HEK293 (cell line): ENCODE data around the gene CRTC2.
A peak's percentile ranks its signal among the peaks of the same experiment; 100 is the strongest.

Source experiments
- FEZF1 ChIP-seq: fragments of 450-650 bp; formaldehyde crosslinking; IDR thresholded peaks from 2 replicates; pipeline ENCODE4 v1.5.1; 2016; ENCODE audit warnings: missing biosample characterization, missing genetic modification characterization
- GLIS2 ChIP-seq: fragments of 450-650 bp; formaldehyde crosslinking; IDR thresholded peaks from 2 replicates; pipeline ENCODE4 v1.5.1; 2016; ENCODE audit warnings: missing biosample characterization, missing genetic modification characterization
- IKZF3 ChIP-seq: fragments of 450-650 bp; IDR thresholded peaks from 2 replicates; pipeline ENCODE4 v1.5.0; 2018; ENCODE audit warnings: missing biosample characterization, mild to moderate bottlenecking, missing genetic modification characterization, moderate library complexity
- KLF9 ChIP-seq: fragments of 450-650 bp; formaldehyde crosslinking; IDR thresholded peaks from 2 replicates; pipeline ENCODE4 v1.5.1; 2016; ENCODE audit warnings: missing biosample characterization, missing genetic modification characterization, low read depth
- REPIN1 ChIP-seq: fragments of 450-650 bp; formaldehyde crosslinking; IDR thresholded peaks from 2 replicates; pipeline ENCODE4 v1.5.1; 2017; ENCODE audit warnings: missing biosample characterization, missing genetic modification characterization, low read depth
- SALL2 ChIP-seq: fragments of 450-650 bp; formaldehyde crosslinking; IDR thresholded peaks from 2 replicates; pipeline ENCODE4 v1.5.0; 2017; ENCODE audit warnings: missing biosample characterization, mild to moderate bottlenecking, missing genetic modification characterization, borderline replicate concordance
- ZBTB48 ChIP-seq: fragments of 450-650 bp; formaldehyde crosslinking; IDR thresholded peaks from 2 replicates; pipeline ENCODE4 v1.5.1; 2016; ENCODE audit warnings: missing biosample characterization, missing genetic modification characterization
- ZFP3 ChIP-seq: fragments of 450-650 bp; formaldehyde crosslinking; IDR thresholded peaks from 2 replicates; pipeline ENCODE4 v1.5.1; 2016; ENCODE audit warnings: low read depth, missing biosample characterization, missing genetic modification characterization
- ZFP41 ChIP-seq: fragments of 450-650 bp; formaldehyde crosslinking; IDR thresholded peaks from 2 replicates; pipeline ENCODE4 v1.5.1; 2016; ENCODE audit warnings: missing biosample characterization, missing genetic modification characterization, borderline replicate concordance
- ZNF138 ChIP-seq: fragments of 450-650 bp; formaldehyde crosslinking; IDR thresholded peaks from 2 replicates; pipeline ENCODE4 v1.5.1; 2016; ENCODE audit warnings: missing biosample characterization, missing genetic modification characterization, borderline replicate concordance
- ZNF16 ChIP-seq: fragments of 450-650 bp; formaldehyde crosslinking; IDR thresholded peaks from 2 replicates; pipeline ENCODE4 v1.5.1; 2016; ENCODE audit warnings: low read depth, missing biosample characterization, missing genetic modification characterization
- ZNF214 ChIP-seq: fragments of 450-650 bp; formaldehyde crosslinking; IDR thresholded peaks from 2 replicates; pipeline ENCODE4 v1.5.1; 2017; ENCODE audit warnings: missing biosample characterization, mild to moderate bottlenecking, missing genetic modification characterization, borderline replicate concordance
- ZNF239 ChIP-seq: fragments of 450-650 bp; formaldehyde crosslinking; IDR thresholded peaks from 2 replicates; pipeline ENCODE4 v1.5.1; 2016; ENCODE audit warnings: missing biosample characterization, missing genetic modification characterization
- ZNF302 ChIP-seq: fragments of 450-650 bp; formaldehyde crosslinking; IDR thresholded peaks from 2 replicates; pipeline ENCODE4 v1.5.1; 2016; ENCODE audit warnings: missing biosample characterization, missing genetic modification characterization, low read depth
- ZNF391 ChIP-seq: fragments of 450-650 bp; formaldehyde crosslinking; IDR thresholded peaks from 2 replicates; pipeline ENCODE4 v1.5.1; 2016; ENCODE audit warnings: low read depth, missing biosample characterization, missing genetic modification characterization, borderline replicate concordance
- ZNF549 ChIP-seq: fragments of 450-650 bp; IDR thresholded peaks from 2 replicates; pipeline ENCODE4 v1.5.1; 2018; ENCODE audit warnings: missing biosample characterization, missing genetic modification characterization, mild to moderate bottlenecking, inconsistent platforms, moderate library complexity
- ZNF561 ChIP-seq: fragments of 450-650 bp; IDR thresholded peaks from 2 replicates; pipeline ENCODE4 v1.5.1; 2018; ENCODE audit warnings: missing biosample characterization, missing genetic modification characterization, borderline replicate concordance
- ZNF610 ChIP-seq: fragments of 450-650 bp; formaldehyde crosslinking; IDR thresholded peaks from 2 replicates; pipeline ENCODE4 v1.5.1; 2016; ENCODE audit warnings: missing biosample characterization, missing genetic modification characterization, borderline replicate concordance
- ZNF747 ChIP-seq: fragments of 450-650 bp; formaldehyde crosslinking; IDR thresholded peaks from 2 replicates; pipeline ENCODE4 v1.5.1; 2016; ENCODE audit warnings: missing biosample characterization, missing genetic modification characterization
- ZNF776 ChIP-seq: fragments of 450-650 bp; formaldehyde crosslinking; IDR thresholded peaks from 2 replicates; pipeline ENCODE4 v1.5.0; 2017; ENCODE audit warnings: missing biosample characterization, missing genetic modification characterization, borderline replicate concordance
- TF ChIP-seq, protein P1 (sequence below): fragments of 450-650 bp; IDR thresholded peaks from 2 replicates; pipeline ENCODE4 v1.5.1; 2018; ENCODE audit warnings: missing biosample characterization, missing genetic modification characterization
- TF ChIP-seq, protein P2 (sequence below): fragments of 450-650 bp; formaldehyde crosslinking; IDR thresholded peaks from 2 replicates; pipeline ENCODE4 v1.5.1; 2016; ENCODE audit warnings: missing biosample characterization, missing genetic modification characterization, borderline replicate concordance
- TF ChIP-seq, protein P3 (sequence below): fragments of 450-650 bp; formaldehyde crosslinking; IDR thresholded peaks from 2 replicates; pipeline ENCODE4 v1.5.1; 2016; ENCODE audit warnings: missing biosample characterization, missing genetic modification characterization
- TF ChIP-seq, protein P4 (sequence below): fragments of 450-650 bp; formaldehyde crosslinking; IDR thresholded peaks from 2 replicates; pipeline ENCODE4 v1.5.1; 2016; ENCODE audit warnings: missing biosample characterization, missing genetic modification characterization
- TF ChIP-seq, protein P5 (sequence below): fragments of 450-650 bp; formaldehyde crosslinking; IDR thresholded peaks from 2 replicates; pipeline ENCODE4 v1.5.1; 2017; ENCODE audit warnings: missing biosample characterization, missing genetic modification characterization
- TF ChIP-seq, protein P6 (sequence below): fragments of 450-650 bp; formaldehyde crosslinking; IDR thresholded peaks from 2 replicates; pipeline ENCODE4 v1.5.1; 2016; ENCODE audit warnings: missing biosample characterization, missing genetic modification characterization

Gene CRTC2

DNA sequence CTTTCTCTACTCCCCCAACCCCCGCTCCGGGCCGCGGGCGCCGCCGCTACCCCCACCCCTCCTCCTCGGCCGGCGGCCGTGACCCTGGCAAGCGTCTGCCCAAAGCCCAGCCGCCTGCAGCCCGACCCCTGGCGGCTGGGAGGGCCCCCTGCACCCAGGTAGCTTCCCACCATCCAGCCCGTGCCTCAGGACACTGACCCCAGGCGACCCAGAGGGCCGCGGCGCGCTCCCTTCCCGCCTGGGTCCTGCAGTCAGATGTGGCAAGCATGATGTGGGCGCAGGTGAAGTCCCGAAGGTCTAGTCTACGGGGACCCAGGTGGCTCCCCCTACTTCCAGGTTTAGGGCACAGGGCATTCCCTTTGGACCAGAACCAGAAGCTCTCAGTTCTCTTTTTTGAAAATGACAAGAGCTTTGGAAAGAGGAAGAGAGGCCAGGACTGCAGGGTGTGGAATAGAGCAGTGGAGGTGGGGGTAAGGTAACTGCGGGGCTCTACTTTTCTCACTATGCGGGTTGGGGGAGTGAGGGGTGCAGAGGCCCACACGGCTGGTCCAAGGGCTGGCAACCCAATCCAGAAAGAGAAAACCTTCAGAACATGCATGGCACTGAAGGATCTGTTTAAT is 11.7 kb downstream of the CRTC2 start, which contains the start of gene DENND4B (continued):
- TF ChIP-seq, protein P1, sequence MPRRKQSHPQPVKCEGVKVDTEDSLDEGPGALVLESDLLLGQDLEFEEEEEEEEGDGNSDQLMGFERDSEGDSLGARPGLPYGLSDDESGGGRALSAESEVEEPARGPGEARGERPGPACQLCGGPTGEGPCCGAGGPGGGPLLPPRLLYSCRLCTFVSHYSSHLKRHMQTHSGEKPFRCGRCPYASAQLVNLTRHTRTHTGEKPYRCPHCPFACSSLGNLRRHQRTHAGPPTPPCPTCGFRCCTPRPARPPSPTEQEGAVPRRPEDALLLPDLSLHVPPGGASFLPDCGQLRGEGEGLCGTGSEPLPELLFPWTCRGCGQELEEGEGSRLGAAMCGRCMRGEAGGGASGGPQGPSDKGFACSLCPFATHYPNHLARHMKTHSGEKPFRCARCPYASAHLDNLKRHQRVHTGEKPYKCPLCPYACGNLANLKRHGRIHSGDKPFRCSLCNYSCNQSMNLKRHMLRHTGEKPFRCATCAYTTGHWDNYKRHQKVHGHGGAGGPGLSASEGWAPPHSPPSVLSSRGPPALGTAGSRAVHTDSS (tag by site-specific recombination): no peak
- TF ChIP-seq ZNF747 (tag by site-specific recombination) (no peak), ZNF610 (tag by site-specific recombination) (no peak), ZFP3 (no peak), FEZF1 (tag by site-specific recombination) (no peak), ZNF214 (tag by site-specific recombination) (no peak), ZNF391 (tag by site-specific recombination) (no peak), REPIN1 (tag by site-specific recombination) (no peak), ZNF561 (no peak), ZBTB48 (peak; percentile 28; the same call in 1 of the 2 replicates), ZNF302 (no peak), ZNF16 (tag by site-specific recombination) (no peak), SALL2 (no peak), IKZF3 (tag by site-specific recombination) (no peak), ZNF138 (tag by site-specific recombination) (no peak), GLIS2 (tag by site-specific recombination) (no peak; the same call in 1 of the 2 replicates), ZNF239 (no peak), ZFP41 (tag by site-specific recombination) (no peak), KLF9 (tag by site-specific recombination) (no peak), ZNF549 (tag by site-specific recombination) (no peak), ZNF776 (tag by site-specific recombination) (no peak)
- TF ChIP-seq, protein P2, sequence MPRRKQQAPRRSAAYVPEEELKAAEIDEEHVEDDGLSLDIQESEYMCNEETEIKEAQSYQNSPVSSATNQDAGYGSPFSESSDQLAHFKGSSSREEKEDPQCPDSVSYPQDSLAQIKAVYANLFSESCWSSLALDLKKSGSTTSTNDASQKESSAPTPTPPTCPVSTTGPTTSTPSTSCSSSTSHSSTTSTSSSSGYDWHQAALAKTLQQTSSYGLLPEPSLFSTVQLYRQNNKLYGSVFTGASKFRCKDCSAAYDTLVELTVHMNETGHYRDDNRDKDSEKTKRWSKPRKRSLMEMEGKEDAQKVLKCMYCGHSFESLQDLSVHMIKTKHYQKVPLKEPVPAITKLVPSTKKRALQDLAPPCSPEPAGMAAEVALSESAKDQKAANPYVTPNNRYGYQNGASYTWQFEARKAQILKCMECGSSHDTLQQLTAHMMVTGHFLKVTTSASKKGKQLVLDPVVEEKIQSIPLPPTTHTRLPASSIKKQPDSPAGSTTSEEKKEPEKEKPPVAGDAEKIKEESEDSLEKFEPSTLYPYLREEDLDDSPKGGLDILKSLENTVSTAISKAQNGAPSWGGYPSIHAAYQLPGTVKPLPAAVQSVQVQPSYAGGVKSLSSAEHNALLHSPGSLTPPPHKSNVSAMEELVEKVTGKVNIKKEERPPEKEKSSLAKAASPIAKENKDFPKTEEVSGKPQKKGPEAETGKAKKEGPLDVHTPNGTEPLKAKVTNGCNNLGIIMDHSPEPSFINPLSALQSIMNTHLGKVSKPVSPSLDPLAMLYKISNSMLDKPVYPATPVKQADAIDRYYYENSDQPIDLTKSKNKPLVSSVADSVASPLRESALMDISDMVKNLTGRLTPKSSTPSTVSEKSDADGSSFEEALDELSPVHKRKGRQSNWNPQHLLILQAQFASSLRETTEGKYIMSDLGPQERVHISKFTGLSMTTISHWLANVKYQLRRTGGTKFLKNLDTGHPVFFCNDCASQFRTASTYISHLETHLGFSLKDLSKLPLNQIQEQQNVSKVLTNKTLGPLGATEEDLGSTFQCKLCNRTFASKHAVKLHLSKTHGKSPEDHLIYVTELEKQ (tag by site-specific recombination): no peak
- TF ChIP-seq, protein P3, sequence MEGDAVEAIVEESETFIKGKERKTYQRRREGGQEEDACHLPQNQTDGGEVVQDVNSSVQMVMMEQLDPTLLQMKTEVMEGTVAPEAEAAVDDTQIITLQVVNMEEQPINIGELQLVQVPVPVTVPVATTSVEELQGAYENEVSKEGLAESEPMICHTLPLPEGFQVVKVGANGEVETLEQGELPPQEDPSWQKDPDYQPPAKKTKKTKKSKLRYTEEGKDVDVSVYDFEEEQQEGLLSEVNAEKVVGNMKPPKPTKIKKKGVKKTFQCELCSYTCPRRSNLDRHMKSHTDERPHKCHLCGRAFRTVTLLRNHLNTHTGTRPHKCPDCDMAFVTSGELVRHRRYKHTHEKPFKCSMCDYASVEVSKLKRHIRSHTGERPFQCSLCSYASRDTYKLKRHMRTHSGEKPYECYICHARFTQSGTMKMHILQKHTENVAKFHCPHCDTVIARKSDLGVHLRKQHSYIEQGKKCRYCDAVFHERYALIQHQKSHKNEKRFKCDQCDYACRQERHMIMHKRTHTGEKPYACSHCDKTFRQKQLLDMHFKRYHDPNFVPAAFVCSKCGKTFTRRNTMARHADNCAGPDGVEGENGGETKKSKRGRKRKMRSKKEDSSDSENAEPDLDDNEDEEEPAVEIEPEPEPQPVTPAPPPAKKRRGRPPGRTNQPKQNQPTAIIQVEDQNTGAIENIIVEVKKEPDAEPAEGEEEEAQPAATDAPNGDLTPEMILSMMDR (tag by site-specific recombination): peak; percentile 92
- TF ChIP-seq, protein P4, sequence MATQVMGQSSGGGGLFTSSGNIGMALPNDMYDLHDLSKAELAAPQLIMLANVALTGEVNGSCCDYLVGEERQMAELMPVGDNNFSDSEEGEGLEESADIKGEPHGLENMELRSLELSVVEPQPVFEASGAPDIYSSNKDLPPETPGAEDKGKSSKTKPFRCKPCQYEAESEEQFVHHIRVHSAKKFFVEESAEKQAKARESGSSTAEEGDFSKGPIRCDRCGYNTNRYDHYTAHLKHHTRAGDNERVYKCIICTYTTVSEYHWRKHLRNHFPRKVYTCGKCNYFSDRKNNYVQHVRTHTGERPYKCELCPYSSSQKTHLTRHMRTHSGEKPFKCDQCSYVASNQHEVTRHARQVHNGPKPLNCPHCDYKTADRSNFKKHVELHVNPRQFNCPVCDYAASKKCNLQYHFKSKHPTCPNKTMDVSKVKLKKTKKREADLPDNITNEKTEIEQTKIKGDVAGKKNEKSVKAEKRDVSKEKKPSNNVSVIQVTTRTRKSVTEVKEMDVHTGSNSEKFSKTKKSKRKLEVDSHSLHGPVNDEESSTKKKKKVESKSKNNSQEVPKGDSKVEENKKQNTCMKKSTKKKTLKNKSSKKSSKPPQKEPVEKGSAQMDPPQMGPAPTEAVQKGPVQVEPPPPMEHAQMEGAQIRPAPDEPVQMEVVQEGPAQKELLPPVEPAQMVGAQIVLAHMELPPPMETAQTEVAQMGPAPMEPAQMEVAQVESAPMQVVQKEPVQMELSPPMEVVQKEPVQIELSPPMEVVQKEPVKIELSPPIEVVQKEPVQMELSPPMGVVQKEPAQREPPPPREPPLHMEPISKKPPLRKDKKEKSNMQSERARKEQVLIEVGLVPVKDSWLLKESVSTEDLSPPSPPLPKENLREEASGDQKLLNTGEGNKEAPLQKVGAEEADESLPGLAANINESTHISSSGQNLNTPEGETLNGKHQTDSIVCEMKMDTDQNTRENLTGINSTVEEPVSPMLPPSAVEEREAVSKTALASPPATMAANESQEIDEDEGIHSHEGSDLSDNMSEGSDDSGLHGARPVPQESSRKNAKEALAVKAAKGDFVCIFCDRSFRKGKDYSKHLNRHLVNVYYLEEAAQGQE (tag by site-specific recombination): no peak
- TF ChIP-seq, protein P5, sequence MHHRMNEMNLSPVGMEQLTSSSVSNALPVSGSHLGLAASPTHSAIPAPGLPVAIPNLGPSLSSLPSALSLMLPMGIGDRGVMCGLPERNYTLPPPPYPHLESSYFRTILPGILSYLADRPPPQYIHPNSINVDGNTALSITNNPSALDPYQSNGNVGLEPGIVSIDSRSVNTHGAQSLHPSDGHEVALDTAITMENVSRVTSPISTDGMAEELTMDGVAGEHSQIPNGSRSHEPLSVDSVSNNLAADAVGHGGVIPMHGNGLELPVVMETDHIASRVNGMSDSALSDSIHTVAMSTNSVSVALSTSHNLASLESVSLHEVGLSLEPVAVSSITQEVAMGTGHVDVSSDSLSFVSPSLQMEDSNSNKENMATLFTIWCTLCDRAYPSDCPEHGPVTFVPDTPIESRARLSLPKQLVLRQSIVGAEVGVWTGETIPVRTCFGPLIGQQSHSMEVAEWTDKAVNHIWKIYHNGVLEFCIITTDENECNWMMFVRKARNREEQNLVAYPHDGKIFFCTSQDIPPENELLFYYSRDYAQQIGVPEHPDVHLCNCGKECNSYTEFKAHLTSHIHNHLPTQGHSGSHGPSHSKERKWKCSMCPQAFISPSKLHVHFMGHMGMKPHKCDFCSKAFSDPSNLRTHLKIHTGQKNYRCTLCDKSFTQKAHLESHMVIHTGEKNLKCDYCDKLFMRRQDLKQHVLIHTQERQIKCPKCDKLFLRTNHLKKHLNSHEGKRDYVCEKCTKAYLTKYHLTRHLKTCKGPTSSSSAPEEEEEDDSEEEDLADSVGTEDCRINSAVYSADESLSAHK (tag by site-specific recombination): no peak
- TF ChIP-seq, protein P6, sequence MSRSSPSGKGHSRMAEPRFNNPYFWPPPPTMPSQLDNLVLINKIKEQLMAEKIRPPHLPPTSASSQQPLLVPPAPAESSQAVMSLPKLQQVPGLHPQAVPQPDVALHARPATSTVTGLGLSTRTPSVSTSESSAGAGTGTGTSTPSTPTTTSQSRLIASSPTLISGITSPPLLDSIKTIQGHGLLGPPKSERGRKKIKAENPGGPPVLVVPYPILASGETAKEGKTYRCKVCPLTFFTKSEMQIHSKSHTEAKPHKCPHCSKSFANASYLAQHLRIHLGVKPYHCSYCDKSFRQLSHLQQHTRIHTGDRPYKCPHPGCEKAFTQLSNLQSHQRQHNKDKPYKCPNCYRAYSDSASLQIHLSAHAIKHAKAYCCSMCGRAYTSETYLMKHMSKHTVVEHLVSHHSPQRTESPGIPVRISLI (tag by site-specific recombination): no peak
